Left lung (tissue), 10 donors: ENCODE results near the gene GFM1. TPM values are rescaled to one million over a fixed set of nuclear protein-coding genes. Genes with fewer than 3 reads are reported as not detected.

ENCODE experiments used
- ATAC-seq: fragments of 200-7000 bp; cut with Tn5 transposase; one replicate; pipeline ENCODE4 v1.9.1; 2020; ENCODE audit warnings: moderate library complexity
- DNase-seq, 4 donors: peaks; one replicate each; pipeline ENCODE4 v3.0.0-alpha.2; 2013 to 2020
- H3K27ac ChIP-seq, 2 donors: fragments of 200-600 bp; sonication (generic) in 1 of 2; one replicate each; pipeline versions ENCODE4 v1.5.0 to v1.8.0; 2020 to 2021
- H3K27me3 ChIP-seq, 2 donors: fragments of 200-600 bp; sonication (generic) in 1 of 2; one replicate each; pipeline versions ENCODE4 v1.5.0 to v1.8.0; 2020 to 2021
- H3K36me3 ChIP-seq, 2 donors: fragments of 200-600 bp; sonication (generic) in 1 of 2; one replicate each; pipeline versions ENCODE4 v1.5.0 to v1.8.0; 2020 to 2021
- H3K4me1 ChIP-seq, 2 donors: fragments of 200-600 bp; one replicate each; pipeline ENCODE4 v1.8.0; 2021
- H3K4me3 ChIP-seq, 2 donors: fragments of 200-600 bp; sonication (generic) in 1 of 2; one replicate each; pipeline versions ENCODE4 v1.5.0 to v1.8.0; 2020 to 2021; ENCODE audit warnings: mild to moderate bottlenecking in 1 of 2
- H3K9me3 ChIP-seq, 2 donors: fragments of 200-600 bp; sonication (generic) in 1 of 2; one replicate each; pipeline versions ENCODE4 v1.5.0 to v1.8.0; 2020 to 2021
- CTCF ChIP-seq, 2 donors: fragments of 200-600 bp; sonication (generic) in 1 of 2; IDR thresholded peaks; one replicate each; pipeline versions ENCODE4 v1.5.0 to v1.8.0; 2021; ENCODE audit warnings: antibody characterized with exemption in 2 of 2
- intact Hi-C, 2 donors: fragments of 100-400 bp; cut with DNase I; formaldehyde crosslinking; loops; one replicate each; pipeline versions ENCODE4 v1.11.2 to v1.14.2; 2022
- polyA plus RNA-seq, 6 donors: library from polyadenylated mRNA; unstranded; fragments of 120-200 nt; gene quantifications; one replicate each; pipeline ENCODE4 v1.2.1, GENCODE V29; 2013; ENCODE audit not compliant: insufficient read length in 6 of 6
- total RNA-seq, 2 donors: library from RNA; stranded (reverse); fragmentation: NEBNext Ultra II Directional; extraction: Animal tissue kit (Norgen Biotek cat#: 25700); gene quantifications; one replicate each; pipeline ENCODE4 v1.2.1, GENCODE V29; 2021
- donor health status: DM: no; HTN: yes; CAD: no.
- donor health status: DM: no; HTN: no; CAD: no.

GFM1 gene
- total and polyA plus RNA-seq, 8 donors: 28.9 to 63.8 (median 56.9) TPM

GRCh38 chr3:158660711-158661110 is 16.4 kb downstream of the GFM1 start:
- no peak for TF ChIP-seq CTCF (IDR thresholded peaks at IDR 0.05)
- intact Hi-C loops: loop anchor here in 1 of 2 donors (10.0 kb wide), 1 partner anchor 54 kb away; no protein-coding TSS in a partner anchor
- no peaks in the 10 kb centered on the region for H3K27me3 ChIP-seq

GRCh38 chr3:158663246-158663645 is 18.9 kb downstream of the GFM1 start:
- H3K4me3 ChIP-seq: no peak overlapping the region
- H3K27me3 ChIP-seq: no peaks in the 10 kb centered on the region
- no peak for ATAC-seq
- TF ChIP-seq CTCF (IDR thresholded peaks at IDR 0.05): no peak
- peak in 1 of 4 donors; percentile 24 for DNase-seq
- no peaks in the 10 kb centered on the region for H3K9me3 ChIP-seq
- peaks cover 3 to 8% of the 10 kb centered on the region in 2 donors for H3K4me1 ChIP-seq
- peaks cover 0 to 92% of the 10 kb centered on the region in 2 donors for H3K36me3 ChIP-seq
- no peak overlapping the region for H3K27ac ChIP-seq
- intact Hi-C loops: loop anchor here in 1 of 2 donors (10.0 kb wide), 1 partner anchor 52 kb away; no protein-coding TSS in a partner anchor

More at GRCh38 chr3:158660711-158661110, 16.4 kb downstream of the GFM1 start:
- H3K27ac ChIP-seq: peak overlapping the region in 1 of 2 donors; percentile 37
- DNase-seq (no peak), ATAC-seq (no peak)
- H3K36me3 ChIP-seq: peaks cover 0 to 81% of the 10 kb centered on the region in 2 donors
- no peak overlapping the region for H3K4me3 ChIP-seq
- peaks cover 0 to 8% of the 10 kb centered on the region in 2 donors for H3K4me1 ChIP-seq
- no peaks in the 10 kb centered on the region for H3K9me3 ChIP-seq

GRCh38 chr3:158663832-158664231 is 19.5 kb downstream of the GFM1 start:
- no peak for TF ChIP-seq CTCF (IDR thresholded peaks at IDR 0.05)
- DNase-seq (no peak), ATAC-seq (no peak)
- intact Hi-C loops: loop anchor here in 1 of 2 donors (10.0 kb wide), 1 partner anchor 51 kb away; no protein-coding TSS in a partner anchor
- Histone ChIP-seq H3K27ac (no peak overlapping the region), H3K4me3 (no peak overlapping the region), H3K9me3 (no peaks in the 10 kb centered on the region), H3K36me3 (peaks cover 0 to 94% of the 10 kb centered on the region in 2 donors), H3K4me1 (peaks cover 3 to 12% of the 10 kb centered on the region in 2 donors), H3K27me3 (no peaks in the 10 kb centered on the region)

- DNase-seq (no peak), ATAC-seq (no peak)
- H3K4me1 ChIP-seq: peaks cover 3 to 15% of the 10 kb centered on the region in 2 donors
- peaks cover 0 to 79% of the 10 kb centered on the region in 2 donors for H3K36me3 ChIP-seq
- no peaks in the 10 kb centered on the region for H3K27me3 ChIP-seq
- TF ChIP-seq CTCF (IDR thresholded peaks at IDR 0.05): no peak
- intact Hi-C loops: loop anchor here in 1 of 2 donors (10.0 kb wide), 1 partner anchor 48 kb away; no protein-coding TSS in a partner anchor
- peak overlapping the region in 1 of 2 donors; percentile 13 for H3K27ac ChIP-seq
- H3K4me3 ChIP-seq: no peak overlapping the region
- no peaks in the 10 kb centered on the region for H3K9me3 ChIP-seq
Observed at GRCh38 chr3:158666416-158666815, 22.1 kb downstream of the GFM1 start.

GRCh38 chr3:158668506-158668905 is 24.2 kb downstream of the GFM1 start:
- Histone ChIP-seq H3K4me3 (no peak overlapping the region), H3K36me3 (peaks cover 0 to 59% of the 10 kb centered on the region in 2 donors), H3K27ac (no peak overlapping the region), H3K27me3 (no peaks in the 10 kb centered on the region), H3K4me1 (peaks cover 3 to 30% of the 10 kb centered on the region in 2 donors), H3K9me3 (no peaks in the 10 kb centered on the region)
- intact Hi-C loops: loop anchor here in 1 of 2 donors (10.0 kb wide), 1 partner anchor 46 kb away; no protein-coding TSS in a partner anchor
- ATAC-seq: no peak
- peak in 1 of 4 donors; percentile 29 for DNase-seq
- TF ChIP-seq CTCF (IDR thresholded peaks at IDR 0.05): no peak
